K562 (cell line): Measurements from ENCODE around the gene ACBD6. TPM values are rescaled to one million over a fixed set of nuclear protein-coding genes. Genes with fewer than 3 reads are reported as not detected.

Experiments
- ATAC-seq: fragments of 200-7000 bp; cut with Tn5 transposase; 3 replicates; pipeline ENCODE4 v1.9.1; 2020; ENCODE audit warnings: moderate library complexity
- BruUV-seq: library from RNA; stranded (reverse); fragments of 400-500 nt; replicated peaks from 2 replicates; lab custom pipeline; 2021; lab: Mats Ljungman, UMichigan
- CTCF ChIA-PET: fragments of 300-600 bp; formaldehyde crosslinking; extraction: SDS; loops from one replicate; lab custom pipeline; 2021; ENCODE audit warnings: low intra/inter-chr PET ratio; lab: Yijun Ruan, JAX
- POLR2A ChIA-PET: fragments of 300-600, 350-650 bp; sonication (Branson Sonifier 250); formaldehyde crosslinking; extraction: SDS; loops from one replicate; lab custom pipeline; 2021; ENCODE audit warnings: antibody characterized with exemption, inconsistent platforms; lab: Yijun Ruan, JAX
- DNase-seq, 4 experiments: peaks; one replicate each; pipeline versions ENCODE4 v3.0.0 to v3.0.0-alpha.2; 2011 to 2018; ENCODE audit warnings: low spot score in 3 of 4, mixed read lengths in 3 of 4; ENCODE audit errors: extremely low read depth in 1 of 4
- FAIRE-seq: peaks from 2 replicates; lab custom pipeline; 2011; peaks lifted over from hg19 to GRCh38; lab: Jason Lieb, UNC
- H2AFZ ChIP-seq: 2 replicates; pipeline ENCODE4 v1.6.0; 2011; ENCODE audit warnings: low read depth, low read length, control low read depth, inconsistent platforms
- H3K27ac ChIP-seq: fragments of 200-600 bp; 3 replicates; pipeline ENCODE4 v1.8.0; 2011; ENCODE audit warnings: low read depth, mild to moderate bottlenecking, control low read depth, inconsistent platforms, low read length, moderate library complexity, mixed read lengths; ENCODE audit errors: extremely low read depth
- H3K27me3 ChIP-seq, 2 experiments: fragments of 300-600 bp in 1 of 2; 2 replicates in 1 of 2; 3 replicates in 1 of 2; pipeline versions ENCODE4 v1.6.0 to v1.8.0; 2011; ENCODE audit warnings: inconsistent platforms in 2 of 2, low read length in 2 of 2, mild to moderate bottlenecking in 1 of 2, mixed read lengths in 1 of 2, moderate library complexity in 1 of 2; ENCODE audit not compliant: control insufficient read depth in 2 of 2, insufficient read depth in 2 of 2
- H3K36me3 ChIP-seq: fragments of 300-600 bp; 3 replicates; pipeline ENCODE4 v1.8.0; 2011; ENCODE audit warnings: mild to moderate bottlenecking, low read length, inconsistent platforms; ENCODE audit not compliant: control insufficient read depth, insufficient read depth
- H3K4me1 ChIP-seq, 2 experiments: fragments of 200-600 bp in 1 of 2; replicated peaks in 1 of 2; 2 replicates in 1 of 2; 3 replicates in 1 of 2; pipeline versions ENCODE4 v1.5.1 to v1.8.0; 2011; ENCODE audit warnings: inconsistent platforms in 2 of 2, low read length in 2 of 2, mild to moderate bottlenecking in 1 of 2, mixed read lengths in 1 of 2, moderate library complexity in 1 of 2; ENCODE audit not compliant: control insufficient read depth in 2 of 2, insufficient read depth in 2 of 2
- H3K4me2 ChIP-seq: 2 replicates; pipeline ENCODE4 v1.6.1; 2011; ENCODE audit warnings: low read length, control low read depth, inconsistent platforms, mixed read lengths; ENCODE audit not compliant: insufficient read depth
- H3K4me3 ChIP-seq: fragments of 200-600 bp; sonication (generic), shearing (Covaris generic); 2 replicates; pipeline ENCODE4 v1.5.1; 2016; ENCODE audit warnings: control low read depth, inconsistent platforms
- H3K79me2 ChIP-seq: fragments of 200-600 bp; 3 replicates; pipeline ENCODE4 v1.8.0; 2011; ENCODE audit warnings: low read length, inconsistent platforms; ENCODE audit not compliant: control insufficient read depth, insufficient read depth
- H3K9ac ChIP-seq, 2 experiments: 2 replicates each; pipeline versions ENCODE4 v1.6.0 to v1.6.1; 2011; ENCODE audit warnings: low read depth in 2 of 2, low read length in 2 of 2, control low read depth in 1 of 2, inconsistent platforms in 1 of 2, mild to moderate bottlenecking in 1 of 2, mixed read lengths in 1 of 2; ENCODE audit not compliant: insufficient read depth in 1 of 2
- H3K9me1 ChIP-seq: one replicate; pipeline ENCODE4 v1.6.0; 2011; ENCODE audit warnings: inconsistent platforms, mild to moderate bottlenecking, low read length, moderate library complexity; ENCODE audit not compliant: control insufficient read depth, insufficient read depth
- H3K9me3 ChIP-seq: replicated peaks from 2 replicates; pipeline ENCODE4 v1.5.1; 2011; ENCODE audit warnings: low read depth, low read length, inconsistent platforms; ENCODE audit not compliant: control insufficient read depth, insufficient read depth
- H4K20me1 ChIP-seq: replicated peaks from 2 replicates; pipeline ENCODE4 v1.6.1; 2011; ENCODE audit warnings: low read length, inconsistent platforms, mixed read lengths; ENCODE audit not compliant: control insufficient read depth, insufficient read depth
- BRD9 ChIP-seq: fragments of 450-650 bp; IDR thresholded peaks from 2 replicates; pipeline ENCODE4 v1.6.1; 2018; ENCODE audit warnings: low read depth; ENCODE audit not compliant: partially characterized antibody
- CCAR2 ChIP-seq: fragments of 200-400 bp; formaldehyde crosslinking; IDR thresholded peaks from 2 replicates; pipeline ENCODE4 v1.6.1; 2017; ENCODE audit warnings: mild to moderate bottlenecking, low read depth, low read length
- POU5F1 ChIP-seq: fragments of 150-350 bp; IDR thresholded peaks from 2 replicates; pipeline ENCODE4 v1.6.1; 2014; ENCODE audit warnings: borderline replicate concordance, low read length, low read depth, mild to moderate bottlenecking; ENCODE audit not compliant: partially characterized antibody
- RBFOX2 ChIP-seq: fragments of 200-400 bp; formaldehyde crosslinking; IDR thresholded peaks from 2 replicates; pipeline ENCODE4 v1.6.1; 2017; ENCODE audit warnings: low read depth, mild to moderate bottlenecking, low read length, moderate library complexity
- RBM25 ChIP-seq: fragments of 200-400 bp; formaldehyde crosslinking; IDR thresholded peaks from 2 replicates; pipeline ENCODE4 v1.6.1; 2018; ENCODE audit warnings: low read length, low read depth, moderate library complexity; ENCODE audit not compliant: severe bottlenecking
- SMARCC2 ChIP-seq: fragments of 450-650 bp; IDR thresholded peaks from 2 replicates; pipeline ENCODE4 v1.6.1; 2017; ENCODE audit warnings: antibody characterized with exemption, moderate library complexity, mild to moderate bottlenecking, low read depth
- ZNF121 ChIP-seq: sonication (generic); formaldehyde crosslinking; conservative IDR thresholded peaks from 2 replicates; pipeline ENCODE4 v1.8.0; 2022; ENCODE audit warnings: missing genetic modification reagents
- ZNF165 ChIP-seq: fragments of 250-450 bp; sonication (Bioruptor Pico); IDR thresholded peaks from 2 replicates; pipeline ENCODE4 v1.4.0; 2020; ENCODE audit warnings: borderline replicate concordance
- WGBS: fragments of 100-300 bp; shearing (Covaris generic); methylation state at CpG from one replicate; pipeline ENCODE4 v1.1.6; 2016; ENCODE audit warnings: low coverage, mixed read lengths; ENCODE audit not compliant: insufficient coverage; ENCODE audit errors: missing lambda C conversion rate; 5-methylcytosine and 5-hydroxymethylcytosine counted together
- in situ Hi-C: fragments of 300-500 bp; cut with MboI; formaldehyde crosslinking; loops from 4 replicates; pipeline ENCODE4 v1.15.0; 2018; ENCODE audit warnings: inconsistent platforms, mixed read lengths
- intact Hi-C: fragments of 100-400 bp; cut with micrococcal nuclease; formaldehyde crosslinking; loops from 2 replicates; pipeline ENCODE4 v1.14.2; 2022
- polyA plus RNA-seq, 8 experiments: library from polyadenylated mRNA; depleted of rRNA in 4 of 8; stranded (reverse) in 5 of 8; unstranded in 3 of 8; fragments of >200 nt; fragmentation: Nextera tagmentation in 2 of 8; fragmentation: Illumina TruSeq in 1 of 8; extraction: Ambion mirVana in 2 of 8; extraction: Trizol in 1 of 8; gene quantifications; 2 replicates each; pipeline versions ENCODE4 v1.2.1 to v1.2.3, GENCODE V29; 2011 to 2014; ENCODE audit warnings: inconsistent platforms in 1 of 8, missing spikeins in 1 of 8
- total RNA-seq, 7 experiments: library from RNA; depleted of rRNA in 6 of 7; stranded (reverse); fragments of >200 nt in 6 of 7; fragmentation: Illumina TruSeq in 2 of 7; extraction: Trizol in 2 of 7; gene quantifications; 2 replicates each; pipeline versions ENCODE4 v1.2.1 to v1.2.3, GENCODE V29; 2011 to 2021; ENCODE audit warnings: low replicate concordance in 1 of 7
- TF ChIP-seq, protein P1 (sequence below): sonication (generic); formaldehyde crosslinking; IDR thresholded peaks from 2 replicates; pipeline ENCODE4 v1.8.0; 2023; ENCODE audit warnings: mild to moderate bottlenecking, missing genetic modification reagents
- TF ChIP-seq, protein P2 (sequence below), 2 experiments: IDR thresholded peaks; 2 replicates each; pipeline ENCODE4 v1.6.1; 2011; ENCODE audit warnings: borderline replicate concordance in 1 of 2, control low read depth in 1 of 2, low read depth in 1 of 2, low read length in 1 of 2, mild to moderate bottlenecking in 1 of 2, mixed read lengths in 1 of 2, moderate library complexity in 1 of 2; ENCODE audit not compliant: insufficient read depth in 1 of 2, insufficient read length in 1 of 2, poor library complexity in 1 of 2, severe bottlenecking in 1 of 2; ENCODE audit errors: extremely low read depth in 1 of 2
- TF ChIP-seq, protein P3 (sequence below), 2 experiments: fragments of 450-650 bp in 1 of 2; IDR thresholded peaks; 2 replicates each; pipeline ENCODE4 v1.6.1; 2011 to 2017; ENCODE audit warnings: low read depth in 2 of 2, antibody characterized with exemption in 1 of 2, borderline replicate concordance in 1 of 2, low read length in 1 of 2, mild to moderate bottlenecking in 1 of 2, mixed read lengths in 1 of 2; ENCODE audit not compliant: control insufficient read depth in 1 of 2

Gene ACBD6
- total and polyA plus RNA-seq, 9 of the 15 experiments (the other 6 are each of a cell fraction or from before 2014, with no cell fraction given): 16.9 to 107 (median 77.7) TPM

DNA sequence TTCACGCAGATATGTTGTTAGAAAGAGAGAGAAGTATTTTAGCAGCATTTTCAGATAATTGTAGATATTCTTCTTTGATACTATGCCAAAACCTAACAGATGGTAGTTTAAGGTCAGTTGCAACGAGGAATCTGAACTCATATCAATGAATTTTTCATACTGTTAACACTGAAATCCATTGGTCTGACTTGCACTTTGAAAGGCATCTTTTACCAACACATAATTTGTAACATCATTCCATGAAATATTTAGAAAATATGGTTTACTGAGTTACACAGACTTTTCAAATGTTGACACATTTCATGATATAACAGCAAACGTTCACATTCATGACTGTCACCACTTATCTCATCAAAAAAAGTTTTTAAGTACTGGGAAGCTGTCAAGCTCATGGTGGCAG is 4.6 kb downstream of the ACBD6 start:
- peak overlapping the region in 1 of 2 experiments; percentile 2; a peak in 1 of 4 replicates for H3K9ac ChIP-seq
- 53% methylated on average over 3 of the region's 3 CpGs for WGBS
- H3K27me3 ChIP-seq: no peaks in the 10 kb centered on the region
- intact Hi-C loops (no loop called here), in situ Hi-C loops (no loop called here)
- peaks cover 62% of the 10 kb centered on the region for H3K36me3 ChIP-seq
- CTCF ChIA-PET: no interaction called here
- H4K20me1 ChIP-seq: no peaks in the 10 kb centered on the region
- no peak for TF ChIP-seq CCAR2
- TF ChIP-seq, protein P1, sequence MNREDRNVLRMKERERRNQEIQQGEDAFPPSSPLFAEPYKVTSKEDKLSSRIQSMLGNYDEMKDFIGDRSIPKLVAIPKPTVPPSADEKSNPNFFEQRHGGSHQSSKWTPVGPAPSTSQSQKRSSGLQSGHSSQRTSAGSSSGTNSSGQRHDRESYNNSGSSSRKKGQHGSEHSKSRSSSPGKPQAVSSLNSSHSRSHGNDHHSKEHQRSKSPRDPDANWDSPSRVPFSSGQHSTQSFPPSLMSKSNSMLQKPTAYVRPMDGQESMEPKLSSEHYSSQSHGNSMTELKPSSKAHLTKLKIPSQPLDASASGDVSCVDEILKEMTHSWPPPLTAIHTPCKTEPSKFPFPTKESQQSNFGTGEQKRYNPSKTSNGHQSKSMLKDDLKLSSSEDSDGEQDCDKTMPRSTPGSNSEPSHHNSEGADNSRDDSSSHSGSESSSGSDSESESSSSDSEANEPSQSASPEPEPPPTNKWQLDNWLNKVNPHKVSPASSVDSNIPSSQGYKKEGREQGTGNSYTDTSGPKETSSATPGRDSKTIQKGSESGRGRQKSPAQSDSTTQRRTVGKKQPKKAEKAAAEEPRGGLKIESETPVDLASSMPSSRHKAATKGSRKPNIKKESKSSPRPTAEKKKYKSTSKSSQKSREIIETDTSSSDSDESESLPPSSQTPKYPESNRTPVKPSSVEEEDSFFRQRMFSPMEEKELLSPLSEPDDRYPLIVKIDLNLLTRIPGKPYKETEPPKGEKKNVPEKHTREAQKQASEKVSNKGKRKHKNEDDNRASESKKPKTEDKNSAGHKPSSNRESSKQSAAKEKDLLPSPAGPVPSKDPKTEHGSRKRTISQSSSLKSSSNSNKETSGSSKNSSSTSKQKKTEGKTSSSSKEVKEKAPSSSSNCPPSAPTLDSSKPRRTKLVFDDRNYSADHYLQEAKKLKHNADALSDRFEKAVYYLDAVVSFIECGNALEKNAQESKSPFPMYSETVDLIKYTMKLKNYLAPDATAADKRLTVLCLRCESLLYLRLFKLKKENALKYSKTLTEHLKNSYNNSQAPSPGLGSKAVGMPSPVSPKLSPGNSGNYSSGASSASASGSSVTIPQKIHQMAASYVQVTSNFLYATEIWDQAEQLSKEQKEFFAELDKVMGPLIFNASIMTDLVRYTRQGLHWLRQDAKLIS (CRISPR knock-in tag): no peak
- TF ChIP-seq, protein P2, sequence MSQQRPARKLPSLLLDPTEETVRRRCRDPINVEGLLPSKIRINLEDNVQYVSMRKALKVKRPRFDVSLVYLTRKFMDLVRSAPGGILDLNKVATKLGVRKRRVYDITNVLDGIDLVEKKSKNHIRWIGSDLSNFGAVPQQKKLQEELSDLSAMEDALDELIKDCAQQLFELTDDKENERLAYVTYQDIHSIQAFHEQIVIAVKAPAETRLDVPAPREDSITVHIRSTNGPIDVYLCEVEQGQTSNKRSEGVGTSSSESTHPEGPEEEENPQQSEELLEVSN (IDR thresholded peaks at IDR 0.05; ENCODE audit: borderline replicate concordance in 1 of 2, extremely low read depth in 1 of 2, insufficient read depth in 1 of 2, insufficient read length in 1 of 2, low read depth in 1 of 2, low read length in 1 of 2, poor library complexity in 1 of 2, severe bottlenecking in 1 of 2): no peak
- TF ChIP-seq, protein P3, sequence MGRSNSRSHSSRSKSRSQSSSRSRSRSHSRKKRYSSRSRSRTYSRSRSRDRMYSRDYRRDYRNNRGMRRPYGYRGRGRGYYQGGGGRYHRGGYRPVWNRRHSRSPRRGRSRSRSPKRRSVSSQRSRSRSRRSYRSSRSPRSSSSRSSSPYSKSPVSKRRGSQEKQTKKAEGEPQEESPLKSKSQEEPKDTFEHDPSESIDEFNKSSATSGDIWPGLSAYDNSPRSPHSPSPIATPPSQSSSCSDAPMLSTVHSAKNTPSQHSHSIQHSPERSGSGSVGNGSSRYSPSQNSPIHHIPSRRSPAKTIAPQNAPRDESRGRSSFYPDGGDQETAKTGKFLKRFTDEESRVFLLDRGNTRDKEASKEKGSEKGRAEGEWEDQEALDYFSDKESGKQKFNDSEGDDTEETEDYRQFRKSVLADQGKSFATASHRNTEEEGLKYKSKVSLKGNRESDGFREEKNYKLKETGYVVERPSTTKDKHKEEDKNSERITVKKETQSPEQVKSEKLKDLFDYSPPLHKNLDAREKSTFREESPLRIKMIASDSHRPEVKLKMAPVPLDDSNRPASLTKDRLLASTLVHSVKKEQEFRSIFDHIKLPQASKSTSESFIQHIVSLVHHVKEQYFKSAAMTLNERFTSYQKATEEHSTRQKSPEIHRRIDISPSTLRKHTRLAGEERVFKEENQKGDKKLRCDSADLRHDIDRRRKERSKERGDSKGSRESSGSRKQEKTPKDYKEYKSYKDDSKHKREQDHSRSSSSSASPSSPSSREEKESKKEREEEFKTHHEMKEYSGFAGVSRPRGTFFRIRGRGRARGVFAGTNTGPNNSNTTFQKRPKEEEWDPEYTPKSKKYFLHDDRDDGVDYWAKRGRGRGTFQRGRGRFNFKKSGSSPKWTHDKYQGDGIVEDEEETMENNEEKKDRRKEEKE (IDR thresholded peaks at IDR 0.05; ENCODE audit: borderline replicate concordance in 1 of 2, control insufficient read depth in 1 of 2, low read depth in 2 of 2, low read length in 1 of 2): no peak
- TF ChIP-seq ZNF165 (CRISPR knock-in tag): no peak
- no peak for TF ChIP-seq POU5F1
- TF ChIP-seq BRD9: no peak
- no peak for TF ChIP-seq RBM25
- TF ChIP-seq SMARCC2: no peak
- TF ChIP-seq ZNF121 (CRISPR knock-in tag): no peak
- TF ChIP-seq RBFOX2: no peak
- no peak for DNase-seq
- POLR2A ChIA-PET: interaction anchor here (1.0 kb wide), 1 partner anchor 327 kb away, joined by 3 read pairs; no protein-coding TSS in a partner anchor
- peaks cover 62% of the 10 kb centered on the region for H3K79me2 ChIP-seq
- no peak for ATAC-seq
- H3K4me3 ChIP-seq: no peak overlapping the region
- no peak overlapping the region for H3K4me2 ChIP-seq
- no peaks in the 10 kb centered on the region for H3K9me3 ChIP-seq
- H3K4me1 ChIP-seq: peaks cover 7 to 19% of the 10 kb centered on the region in 2 experiments; a peak in 4 of 5 replicates
- no peaks in the 10 kb centered on the region for H3K9me1 ChIP-seq
- no peak overlapping the region for H3K27ac ChIP-seq
- peak; percentile 40 for FAIRE-seq
- H2AFZ ChIP-seq: no peak overlapping the region
- BruUV-seq: no TSS peak
